ENCODE data around the gene TBC1D1.
"Not testable (repeated sequence)": the region's sequence is repeated elsewhere in the genome, so short reads cannot be mapped to it uniquely, and the experiment has no call there.

TBC1D1 gene

GRCh38 chr4:37889849-37890800 lies 759 bp upstream of the TBC1D1 start:
- DNase-seq = no peak

GRCh38 chr4:37891260-37892159 lies 626 bp downstream of the TBC1D1 start:
- DNase-seq = peak; percentile 27

GRCh38 chr4:37892641-37893040 lies 1.8 kb downstream of the TBC1D1 start:
- DNase-seq = peak; percentile 13

- no peak for DNase-seq
Measured at GRCh38 chr4:37893164-37893563, 2.3 kb downstream of the TBC1D1 start.

- no peak for DNase-seq
Measured at GRCh38 chr4:37895271-37895670, 4.4 kb downstream of the TBC1D1 start.

GRCh38 chr4:37896206-37896860 lies 5.4 kb downstream of the TBC1D1 start:
- no peak for DNase-seq

- no peak for DNase-seq
Measured at GRCh38 chr4:37902212-37902611, 11.3 kb downstream of the TBC1D1 start.

- no peak for DNase-seq
Measured at GRCh38 chr4:37902738-37903693, 12.1 kb downstream of the TBC1D1 start.

- no peak for DNase-seq
Measured at GRCh38 chr4:37903901-37904300, 13.0 kb downstream of the TBC1D1 start.

- no peak for DNase-seq
Measured at GRCh38 chr4:37904824-37905223, 13.9 kb downstream of the TBC1D1 start.

GRCh38 chr4:37905533-37906169 lies 14.8 kb downstream of the TBC1D1 start:
- DNase-seq = no peak

- DNase-seq = no peak
Measured at GRCh38 chr4:37908488-37909331, 17.8 kb downstream of the TBC1D1 start.

GRCh38 chr4:37909332-37910090 lies 18.6 kb downstream of the TBC1D1 start:
- DNase-seq = no peak

- DNase-seq = no peak
Measured at GRCh38 chr4:37910091-37910486, 19.2 kb downstream of the TBC1D1 start.

- DNase-seq = no peak
Measured at GRCh38 chr4:37914539-37914938, 23.7 kb downstream of the TBC1D1 start.

GRCh38 chr4:37917388-37917787 lies 26.5 kb downstream of the TBC1D1 start:
- no peak for DNase-seq

GRCh38 chr4:37918653-37919052 lies 27.8 kb downstream of the TBC1D1 start:
- DNase-seq = no peak

GRCh38 chr4:37922328-37922727 lies 31.4 kb downstream of the TBC1D1 start:
- DNase-seq = no peak

GRCh38 chr4:37923089-37923488 lies 32.2 kb downstream of the TBC1D1 start:
- DNase-seq = not testable (repeated sequence)

All from T-helper 9 cell (primary cell).